OCI-LY7 (cell line): ENCODE measurements around the gene ARFGEF3. TPM values are rescaled to one million over a fixed set of nuclear protein-coding genes. Genes with fewer than 3 reads are reported as not detected.

Experiments used
- BruUV-seq: library from RNA; stranded (reverse); fragments of 400-500 nt; replicated peaks from 2 replicates; lab custom pipeline; 2021; lab: Mats Ljungman, UMichigan
- CTCF ChIA-PET: fragments of 300-600 bp; sonication (Branson Sonifier 250); formaldehyde crosslinking; loops from one replicate; lab custom pipeline; 2022; ENCODE audit warnings: antibody characterized with exemption; ENCODE audit not compliant: unreplicated experiment; lab: Charles Lee
- POLR2A ChIA-PET: fragments of 300-600 bp; sonication (Branson Sonifier 250); formaldehyde crosslinking; loops from one replicate; lab custom pipeline; 2022; ENCODE audit warnings: antibody characterized with exemption; lab: Charles Lee
- DNase-seq: peaks from one replicate; pipeline ENCODE4 v3.0.0-alpha.2; 2015; ENCODE audit warnings: low spot score
- H2AFZ ChIP-seq: fragments of 200-600 bp; sonication (generic), shearing (Covaris generic); 2 replicates; pipeline ENCODE4 v1.6.1; 2014; ENCODE audit warnings: mild to moderate bottlenecking, antibody characterized with exemption, low read length, moderate library complexity
- H3K27ac ChIP-seq: fragments of 200-600 bp; sonication (generic); 2 replicates; pipeline ENCODE4 v1.5.1; 2014; ENCODE audit warnings: mixed run types, low read depth, mild to moderate bottlenecking, moderate library complexity, low read length, inconsistent platforms; ENCODE audit not compliant: poor library complexity, severe bottlenecking
- H3K36me3 ChIP-seq: fragments of 200-600 bp; sonication (generic); 2 replicates; pipeline ENCODE4 v1.6.1; 2014; ENCODE audit warnings: mild to moderate bottlenecking, antibody characterized with exemption, low read length, moderate library complexity, mixed read lengths; ENCODE audit not compliant: insufficient read depth
- H3K4me1 ChIP-seq: fragments of 200-600 bp; sonication (generic); 2 replicates; pipeline ENCODE4 v1.5.1; 2014; ENCODE audit warnings: mild to moderate bottlenecking, low read length; ENCODE audit not compliant: insufficient read depth, poor library complexity, severe bottlenecking
- H3K4me2 ChIP-seq: fragments of 200-600 bp; sonication (generic); 2 replicates; pipeline ENCODE4 v1.6.1; 2014; ENCODE audit warnings: mild to moderate bottlenecking, low read length
- H3K4me3 ChIP-seq: fragments of 200-600 bp; sonication (generic); 2 replicates; pipeline ENCODE4 v1.5.1; 2014; ENCODE audit warnings: mild to moderate bottlenecking, low read depth, low read length; ENCODE audit not compliant: poor library complexity, severe bottlenecking
- H3K79me2 ChIP-seq: fragments of 200-600 bp; sonication (generic); 2 replicates; pipeline ENCODE4 v1.6.1; 2016; ENCODE audit warnings: low read depth, mild to moderate bottlenecking, low read length, moderate library complexity, mixed read lengths; ENCODE audit not compliant: insufficient read depth
- H3K9me2 ChIP-seq: fragments of 200-600 bp; sonication (generic); 2 replicates; pipeline ENCODE4 v1.6.1; 2016; ENCODE audit warnings: mild to moderate bottlenecking, low read length, mixed read lengths; ENCODE audit not compliant: insufficient read depth
- H3K9me3 ChIP-seq: fragments of 200-600 bp; sonication (generic); 2 replicates; pipeline ENCODE4 v1.6.1; 2014; ENCODE audit warnings: mild to moderate bottlenecking, mixed run types, low read length, mixed read lengths
- H4K20me1 ChIP-seq: fragments of 200-600 bp; sonication (generic); 2 replicates; pipeline ENCODE4 v1.6.1; 2014; ENCODE audit warnings: mild to moderate bottlenecking, antibody characterized with exemption, low read length, moderate library complexity, mixed read lengths; ENCODE audit not compliant: insufficient read depth
- EZH2phosphoT487 ChIP-seq: fragments of 200-600 bp; sonication (generic); IDR thresholded peaks from 2 replicates; pipeline ENCODE4 v1.6.1; 2018; ENCODE audit warnings: low read depth, borderline replicate concordance, mild to moderate bottlenecking, mixed run types, antibody characterized with exemption, low read length, moderate library complexity, mixed read lengths
- intact Hi-C: fragments of 100-400 bp; cut with micrococcal nuclease; formaldehyde crosslinking; loops from one replicate; pipeline ENCODE4 v1.10.0; 2022; ENCODE audit not compliant: unreplicated experiment
- total RNA-seq, 2 experiments: library from RNA; depleted of rRNA in 1 of 2; stranded (reverse); fragments of >200 nt in 1 of 2; shearing (Covaris generic) in 1 of 2; gene quantifications; 2 replicates each; pipeline ENCODE4 v1.2.3, GENCODE V29; 2014 to 2022
- TF ChIP-seq, protein P1 (sequence below): fragments of 200-600 bp; sonication (generic); conservative IDR thresholded peaks from 2 replicates; pipeline ENCODE4 v1.5.1; 2014; ENCODE audit warnings: mild to moderate bottlenecking, antibody characterized with exemption, low read length, moderate library complexity, mixed read lengths

The ARFGEF3 gene
- total RNA-seq, 2 experiments from 2014 or later: not detected

DNA sequence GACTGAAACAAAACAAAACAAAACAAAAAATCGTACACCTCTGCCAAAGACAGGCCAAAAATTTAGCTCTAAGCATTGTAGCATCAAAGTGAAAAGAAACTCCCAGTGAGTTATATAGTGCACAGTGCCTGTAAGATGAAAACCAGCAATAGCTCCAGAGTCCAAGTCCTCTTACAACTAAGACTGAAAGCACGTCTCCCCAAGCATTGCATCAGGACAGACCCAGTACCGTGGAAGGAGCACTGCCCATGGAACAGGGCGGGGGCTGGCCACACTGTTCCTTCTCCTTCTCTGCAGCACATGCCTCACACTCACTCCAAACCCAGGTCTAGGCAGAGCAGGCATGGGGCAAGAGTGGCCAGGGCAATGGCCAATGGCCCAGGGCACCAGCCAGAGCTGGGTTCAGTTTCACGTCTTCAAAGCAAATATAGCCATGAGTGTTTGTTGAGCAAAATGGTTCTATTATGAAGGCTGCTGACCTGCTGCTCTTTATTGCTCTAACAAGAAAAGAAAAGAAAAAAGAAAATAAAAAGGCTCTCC is 128.8 kb downstream of the ARFGEF3 start:
- CTCF ChIA-PET: no interaction called here
- POLR2A ChIA-PET: interaction anchor here (0.6 kb wide), 1 partner anchor 25 kb away, joined by 3 read pairs; no protein-coding TSS in a partner anchor
- intact Hi-C loops: no loop called here

GRCh38 chr6:138291036-138291848 is 129.5 kb downstream of the ARFGEF3 start:
- Histone ChIP-seq H3K79me2 (no peaks in the 10 kb centered on the region), H3K9me2 (no peaks in the 10 kb centered on the region), H3K27ac (no peak overlapping the region), H4K20me1 (no peaks in the 10 kb centered on the region), H3K4me3 (no peak overlapping the region), H3K4me2 (no peak overlapping the region), H3K9me3 (no peaks in the 10 kb centered on the region), H3K4me1 (no peaks in the 10 kb centered on the region), H2AFZ (no peak overlapping the region), H3K36me3 (no peaks in the 10 kb centered on the region)
- CTCF ChIA-PET: no interaction called here
- no peak for TF ChIP-seq EZH2phosphoT487
- TF ChIP-seq, protein P1, sequence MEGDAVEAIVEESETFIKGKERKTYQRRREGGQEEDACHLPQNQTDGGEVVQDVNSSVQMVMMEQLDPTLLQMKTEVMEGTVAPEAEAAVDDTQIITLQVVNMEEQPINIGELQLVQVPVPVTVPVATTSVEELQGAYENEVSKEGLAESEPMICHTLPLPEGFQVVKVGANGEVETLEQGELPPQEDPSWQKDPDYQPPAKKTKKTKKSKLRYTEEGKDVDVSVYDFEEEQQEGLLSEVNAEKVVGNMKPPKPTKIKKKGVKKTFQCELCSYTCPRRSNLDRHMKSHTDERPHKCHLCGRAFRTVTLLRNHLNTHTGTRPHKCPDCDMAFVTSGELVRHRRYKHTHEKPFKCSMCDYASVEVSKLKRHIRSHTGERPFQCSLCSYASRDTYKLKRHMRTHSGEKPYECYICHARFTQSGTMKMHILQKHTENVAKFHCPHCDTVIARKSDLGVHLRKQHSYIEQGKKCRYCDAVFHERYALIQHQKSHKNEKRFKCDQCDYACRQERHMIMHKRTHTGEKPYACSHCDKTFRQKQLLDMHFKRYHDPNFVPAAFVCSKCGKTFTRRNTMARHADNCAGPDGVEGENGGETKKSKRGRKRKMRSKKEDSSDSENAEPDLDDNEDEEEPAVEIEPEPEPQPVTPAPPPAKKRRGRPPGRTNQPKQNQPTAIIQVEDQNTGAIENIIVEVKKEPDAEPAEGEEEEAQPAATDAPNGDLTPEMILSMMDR: no peak
- POLR2A ChIA-PET: no interaction called here
- no peak for DNase-seq
- BruUV-seq: no TSS peak
- intact Hi-C loops: no loop called here

More for the DNA sequence above, 128.8 kb downstream of the ARFGEF3 start:
- TF ChIP-seq EZH2phosphoT487: no peak
- Histone ChIP-seq H2AFZ (no peak overlapping the region), H3K79me2 (no peaks in the 10 kb centered on the region), H3K36me3 (no peaks in the 10 kb centered on the region), H4K20me1 (no peaks in the 10 kb centered on the region), H3K4me3 (no peak overlapping the region), H3K9me3 (no peaks in the 10 kb centered on the region), H3K9me2 (no peaks in the 10 kb centered on the region), H3K4me2 (no peak overlapping the region), H3K4me1 (no peaks in the 10 kb centered on the region), H3K27ac (no peak overlapping the region)
- BruUV-seq: no TSS peak
- no peak for DNase-seq

DNA sequence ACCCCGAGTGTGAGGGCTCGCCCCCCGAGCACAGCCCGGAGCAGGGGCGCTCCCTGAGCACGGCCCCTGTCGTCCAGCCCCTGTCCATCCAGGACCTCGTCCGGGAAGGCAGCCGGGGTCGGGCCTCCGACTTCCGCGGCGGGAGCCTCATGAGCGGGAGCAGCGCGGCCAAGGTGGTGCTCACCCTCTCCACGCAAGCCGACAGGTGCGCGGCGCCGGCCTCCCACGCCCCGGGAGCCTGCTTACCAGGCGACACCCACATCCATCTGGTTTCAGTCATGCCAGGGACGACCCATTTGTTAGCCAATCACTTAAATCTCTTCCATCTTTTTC is 130.1 kb downstream of the ARFGEF3 start:
- H3K27ac ChIP-seq: no peak overlapping the region
- ChIA-PET CTCF (no interaction called here), POLR2A (no interaction called here)
- no peaks in the 10 kb centered on the region for H3K4me1 ChIP-seq
- no peaks in the 10 kb centered on the region for H3K9me2 ChIP-seq
- no peak for DNase-seq
- no peaks in the 10 kb centered on the region for H3K9me3 ChIP-seq
- TF ChIP-seq, protein P1: no peak
- TF ChIP-seq EZH2phosphoT487: no peak
- no peaks in the 10 kb centered on the region for H3K36me3 ChIP-seq
- intact Hi-C loops: no loop called here
- H3K4me3 ChIP-seq: no peak overlapping the region
- H3K4me2 ChIP-seq: no peak overlapping the region
- H3K79me2 ChIP-seq: no peaks in the 10 kb centered on the region
- no peaks in the 10 kb centered on the region for H4K20me1 ChIP-seq
- H2AFZ ChIP-seq: no peak overlapping the region
- no TSS peak for BruUV-seq
